Stimulated activated CD4-positive, alpha-beta T cell treated with anti-CD3 and anti-CD28 coated beads, Interleukin-4, amount 100 ng/mL, for 24 hours (primary cell): Measurements from ENCODE around the gene THOP1.

Source experiments
- DNase-seq: peaks from one replicate; pipeline ENCODE4 v3.0.0-alpha.2; 2020

Gene THOP1

GRCh38 chr19:2785244-2785997, at the start of gene THOP1:
THOP1 (plus strand) TSS chr19:2785503; CDS start chr19:2785663, 160 bp downstream.
- peak; percentile 100 for DNase-seq

GRCh38 chr19:2736550-2737190, 48.6 kb upstream of the THOP1 start:
- DNase-seq, result no peak

DNA sequence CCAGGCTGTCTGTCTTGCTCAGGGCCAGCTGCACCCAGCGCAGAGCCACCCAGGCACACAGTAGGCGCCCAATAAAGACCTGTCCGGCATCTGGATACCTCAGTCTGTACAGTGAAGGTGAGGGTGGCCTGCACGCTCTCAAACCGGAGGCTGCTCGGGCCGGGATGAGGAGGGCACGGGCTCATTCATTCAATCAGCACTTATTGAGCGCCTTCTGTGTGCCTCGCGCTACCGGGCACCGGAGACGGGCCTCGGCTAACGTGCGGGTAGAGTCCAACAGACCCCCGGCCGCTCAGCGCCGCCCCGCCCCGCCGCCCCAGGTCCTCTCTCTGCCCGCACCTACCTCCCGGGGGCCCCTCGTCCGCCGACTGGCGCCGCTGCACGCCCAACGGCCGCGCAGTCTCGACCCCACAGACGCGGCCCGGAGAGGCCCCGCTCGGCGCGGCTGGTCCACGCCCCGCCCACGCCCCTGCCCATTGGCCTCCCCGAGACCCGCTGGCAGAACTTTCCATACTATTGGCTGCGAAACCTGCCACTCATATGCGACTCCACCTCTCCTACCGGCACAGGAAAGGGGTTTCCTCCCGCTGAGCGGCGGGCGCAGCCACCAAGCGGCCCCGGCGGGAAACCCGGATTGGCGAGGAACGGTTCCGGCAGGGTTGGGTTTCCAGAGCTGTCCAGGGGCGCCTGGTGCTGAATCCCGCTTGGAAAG, 45.5 kb upstream of the THOP1 start, which contains the start of gene SLC39A3:
Gene SLC39A3 (minus strand): TSS at position 416 of the 712 bp plus-strand sequence. CDS start 2,760 bp downstream, outside the sequence.
- DNase-seq, result peak; percentile 100

- no peak for DNase-seq
Measured at GRCh38 chr19:2740314-2740656, 45.0 kb upstream of the THOP1 start.

DNA sequence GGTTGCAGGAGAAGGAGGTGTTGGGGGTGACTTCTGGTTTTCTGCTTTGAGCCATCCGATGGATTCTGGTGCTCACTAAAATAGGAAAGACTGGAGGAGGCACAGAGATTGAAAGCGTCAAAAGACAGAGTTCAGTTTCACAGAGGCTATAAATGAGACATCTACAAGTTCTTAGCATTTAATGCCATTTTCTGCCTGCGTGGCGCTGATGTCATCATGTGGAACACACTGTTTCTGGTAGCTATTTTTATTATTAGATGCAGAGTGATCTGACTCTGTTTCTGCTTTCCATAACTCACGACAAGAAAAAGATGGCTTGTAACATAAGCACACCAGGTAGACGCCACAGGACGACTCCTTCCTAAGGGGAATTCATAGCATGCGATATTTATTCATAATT, 42.2 kb upstream of the THOP1 start:
- DNase-seq, result no peak

DNA sequence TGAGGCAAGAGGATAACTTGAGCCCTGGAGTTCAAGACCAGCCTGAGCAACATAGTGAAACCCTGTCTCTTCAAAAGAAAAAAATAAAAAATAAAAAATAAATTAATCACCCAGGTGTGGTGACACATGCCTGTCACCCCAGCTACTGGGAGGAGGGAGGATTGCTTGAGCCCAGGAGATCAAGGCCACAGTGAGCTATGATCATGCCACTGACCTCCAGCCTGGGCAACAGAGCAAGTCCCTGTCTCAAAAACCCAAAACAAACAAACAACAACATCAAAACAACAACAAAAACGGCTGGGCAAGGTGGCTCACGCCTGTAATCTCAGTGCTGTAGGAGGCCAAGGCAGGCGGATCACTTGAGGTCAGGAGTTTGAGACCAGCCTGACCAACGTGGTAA, 41.2 kb upstream of the THOP1 start:
- no peak for DNase-seq

GRCh38 chr19:2747349-2747748, 38.0 kb upstream of the THOP1 start:
- DNase-seq, result no peak

- DNase-seq, result no peak
Measured at GRCh38 chr19:2750808-2751437, 34.4 kb upstream of the THOP1 start.

- no peak for DNase-seq
Measured at GRCh38 chr19:2751438-2751830, 33.9 kb upstream of the THOP1 start.

DNA sequence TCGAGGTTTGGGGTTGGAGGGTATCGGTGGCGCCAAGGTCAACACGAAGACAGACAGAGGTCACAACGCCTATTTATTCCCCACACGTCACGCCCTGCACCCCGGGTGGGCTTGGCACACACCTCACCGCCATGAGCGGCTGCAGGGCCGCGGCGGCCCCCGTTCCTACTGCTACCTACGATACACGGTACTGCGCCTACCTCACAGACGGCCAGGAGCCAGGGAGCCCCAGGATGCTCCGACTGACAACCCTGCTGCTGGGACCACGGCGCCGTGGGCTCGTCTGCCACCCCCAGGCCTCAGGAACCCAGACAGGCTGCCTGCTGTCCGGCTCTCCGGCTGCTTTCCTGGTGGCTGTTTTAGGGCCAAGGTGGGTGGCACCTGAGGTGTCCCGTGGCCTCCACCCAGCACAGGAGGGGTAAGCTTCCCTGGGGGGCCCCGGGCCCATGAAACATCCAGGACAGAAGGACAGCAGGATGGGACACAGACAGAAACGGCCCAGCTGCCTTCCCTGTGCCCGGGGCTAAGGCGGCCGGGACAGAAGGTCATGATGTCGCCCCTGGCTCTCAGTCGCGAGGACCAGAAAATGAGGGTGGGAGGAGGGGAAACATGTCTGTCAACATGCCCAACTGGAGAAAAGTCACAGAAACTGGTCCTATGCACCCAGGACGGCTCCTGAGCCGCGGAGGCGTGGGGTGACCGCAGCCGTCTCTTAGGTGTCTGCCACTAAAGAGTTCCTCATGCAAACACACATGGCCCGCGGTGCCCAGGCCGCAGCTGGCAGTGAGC, 30.4 kb upstream of the THOP1 start:
- no peak for DNase-seq

- no peak for DNase-seq
Measured at GRCh38 chr19:2755448-2755705, 29.9 kb upstream of the THOP1 start.

GRCh38 chr19:2755811-2756210, 29.5 kb upstream of the THOP1 start:
- no peak for DNase-seq

DNA sequence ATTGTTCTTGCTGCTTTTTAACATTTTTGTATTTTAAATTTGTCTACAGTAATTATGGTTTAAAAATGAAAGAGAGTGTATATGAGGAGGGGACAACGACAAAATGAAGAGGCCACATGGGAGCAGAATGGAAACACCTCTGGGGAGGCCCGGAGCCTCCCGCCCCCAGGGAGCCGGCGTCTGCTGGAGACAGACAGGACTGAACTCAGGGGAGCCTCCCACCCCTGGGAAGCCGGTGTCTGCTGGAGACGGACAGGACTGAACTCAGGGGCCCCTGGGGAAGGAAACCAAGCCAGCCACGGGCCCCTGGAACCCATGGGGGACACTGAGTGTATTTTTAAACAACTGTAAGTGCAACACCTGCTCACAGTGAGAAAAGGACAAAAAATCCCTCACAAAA, 28.8 kb upstream of the THOP1 start:
- no peak for DNase-seq

GRCh38 chr19:2756921-2757881, 28.1 kb upstream of the THOP1 start:
- no peak for DNase-seq

DNA sequence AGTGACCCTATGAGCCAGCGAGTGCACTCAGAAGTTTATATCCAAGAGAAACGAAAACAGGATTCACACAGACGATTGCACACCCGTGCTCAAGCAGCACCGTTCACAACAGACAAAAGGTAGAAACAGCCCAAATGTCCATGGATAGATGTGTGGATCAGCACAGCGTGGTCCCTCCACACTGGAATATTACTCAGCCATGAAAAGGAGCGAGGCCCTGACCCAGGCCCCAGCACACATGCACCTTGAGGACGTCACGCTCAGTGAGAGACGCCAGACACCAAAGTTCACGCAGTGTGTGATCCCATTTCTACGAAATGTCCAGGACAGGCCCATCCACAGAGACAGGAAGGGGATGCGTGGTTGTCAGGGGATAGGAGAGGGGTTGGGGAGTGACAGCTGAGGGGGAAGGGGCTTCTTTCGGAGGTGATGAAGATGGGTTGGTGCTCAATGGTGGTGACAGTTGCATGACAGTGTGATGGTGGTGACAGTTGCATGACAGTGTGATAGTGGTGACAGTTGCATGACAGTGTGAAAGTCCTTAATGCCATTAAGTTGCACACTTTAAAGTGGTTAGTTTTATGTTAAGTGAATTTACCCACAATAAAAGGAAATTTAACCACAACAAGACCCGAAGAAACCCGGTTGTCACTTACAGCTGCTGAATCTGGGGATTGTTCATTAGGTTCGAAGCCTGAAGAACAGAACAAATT, 26.5 kb upstream of the THOP1 start:
- DNase-seq, result no peak

- DNase-seq, result no peak
Measured at GRCh38 chr19:2759362-2759761, 25.9 kb upstream of the THOP1 start.

DNA sequence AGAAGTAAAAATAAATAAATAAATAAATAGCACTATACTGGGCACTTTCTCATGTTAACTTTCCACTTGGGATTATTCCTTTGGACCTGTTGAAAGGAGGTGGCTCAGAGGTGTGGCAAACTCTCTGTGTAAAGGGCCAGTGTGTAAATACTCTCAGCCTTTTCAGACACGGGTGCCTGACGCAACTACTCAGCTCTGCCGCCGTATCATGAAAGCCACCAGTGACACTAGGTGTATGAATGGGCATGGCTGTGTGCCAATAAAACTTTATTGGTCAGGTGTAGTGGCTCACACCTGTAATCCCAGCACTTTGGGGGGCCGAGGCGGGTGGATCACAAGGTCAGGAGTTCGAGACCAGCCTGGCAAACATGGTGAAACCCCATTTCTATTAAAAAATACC, 25.3 kb upstream of the THOP1 start:
- DNase-seq, result no peak

GRCh38 chr19:2761309-2761677, 24.0 kb upstream of the THOP1 start:
- DNase-seq, result no peak

DNA sequence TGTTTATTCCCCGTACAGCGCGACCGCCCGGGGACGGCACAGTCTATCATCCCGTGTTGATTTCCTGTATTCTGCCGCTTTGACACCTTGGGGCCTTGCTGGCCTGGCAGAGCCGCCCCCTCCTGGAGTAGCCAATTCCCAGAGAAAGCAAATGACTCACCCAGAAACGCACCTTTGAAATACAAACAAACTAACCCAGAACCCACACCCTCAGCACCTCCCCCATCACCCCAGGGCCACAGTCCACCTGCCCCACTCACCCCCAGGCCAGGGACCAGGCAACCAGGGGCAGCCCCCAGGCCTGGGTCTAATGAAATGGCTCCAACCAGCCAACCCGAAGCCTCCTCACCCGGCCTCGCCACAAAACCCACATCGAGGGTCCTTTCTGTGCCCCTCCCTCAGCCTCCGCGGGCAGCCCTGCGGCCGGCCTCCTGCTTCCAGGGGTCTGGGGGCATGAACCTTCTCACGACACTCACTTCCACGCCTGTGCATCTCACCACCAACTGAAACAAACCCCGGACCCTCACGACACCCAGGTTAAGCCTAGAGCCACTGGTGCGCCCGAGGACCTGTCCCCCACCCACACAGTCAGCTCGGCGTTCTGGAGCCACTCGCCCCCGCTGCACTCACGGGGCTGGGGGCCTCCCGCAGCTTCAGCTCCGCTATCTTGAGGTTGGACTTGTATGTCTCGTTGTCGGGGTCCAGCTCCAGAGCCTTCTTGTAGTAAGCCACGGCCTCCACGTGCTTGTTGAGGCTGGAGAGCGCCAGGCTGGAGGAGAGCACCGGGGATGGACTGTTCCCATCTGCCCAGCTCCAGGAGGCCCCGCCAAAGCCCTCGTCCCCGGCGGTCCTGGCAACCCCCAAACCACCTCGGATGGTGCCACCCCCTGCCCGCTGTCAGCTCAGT, 23.2 kb upstream of the THOP1 start:
- DNase-seq, result no peak
